Hematopoietic multipotent progenitor cell treated with erythropoietin and hydrocortisone succinate and interleukin-3 and kit ligand, for 6 days (in vitro differentiated cells): Measurements from ENCODE around the gene GPSM1.
A peak's percentile ranks its signal among the peaks of the same experiment; 100 is the strongest.
"Not testable (repeated sequence)": the region's sequence is repeated elsewhere in the genome, so short reads cannot be mapped to it uniquely, and the experiment has no call there.

ENCODE experiments used
- DNase-seq: peaks from one replicate; pipeline ENCODE4 v3.0.0-alpha.2; 2015

Gene GPSM1

GRCh38 chr9:136319244-136319643, 8.1 kb upstream of the GPSM1 start:
- not testable (repeated sequence) for DNase-seq

- not testable (repeated sequence) for DNase-seq
Measured at GRCh38 chr9:136319955-136320354, 7.4 kb upstream of the GPSM1 start.

- not testable (repeated sequence) for DNase-seq
Measured at GRCh38 chr9:136320972-136321371, 6.4 kb upstream of the GPSM1 start.

- DNase-seq = no peak
Measured at GRCh38 chr9:136321561-136321960, 5.8 kb upstream of the GPSM1 start.

GRCh38 chr9:136322756-136323330, 4.5 kb upstream of the GPSM1 start:
- DNase-seq = no peak

GRCh38 chr9:136323371-136323789, 4.0 kb upstream of the GPSM1 start:
- no peak for DNase-seq

GRCh38 chr9:136324501-136325300, 2.6 kb upstream of the GPSM1 start:
- DNase-seq = no peak

- no peak for DNase-seq
Measured at GRCh38 chr9:136325358-136325757, 2.0 kb upstream of the GPSM1 start.

- no peak for DNase-seq
Measured at GRCh38 chr9:136326061-136326760, 1.1 kb upstream of the GPSM1 start.

- DNase-seq = no peak
Measured at GRCh38 chr9:136326761-136327303, 507 bp upstream of the GPSM1 start.

- no peak for DNase-seq
Measured at GRCh38 chr9:136328011-136328621, 777 bp downstream of the GPSM1 start.

GRCh38 chr9:136328622-136329041, 1.3 kb downstream of the GPSM1 start:
- DNase-seq = peak; percentile 36

- no peak for DNase-seq
Measured at GRCh38 chr9:136329211-136329627, 1.9 kb downstream of the GPSM1 start.

- DNase-seq = no peak
Measured at GRCh38 chr9:136329636-136330405, 2.5 kb downstream of the GPSM1 start.

GRCh38 chr9:136330406-136330990, 3.2 kb downstream of the GPSM1 start:
- DNase-seq = no peak

GRCh38 chr9:136331030-136331429, 3.7 kb downstream of the GPSM1 start:
- no peak for DNase-seq

GRCh38 chr9:136331556-136332481, 4.5 kb downstream of the GPSM1 start:
- no peak for DNase-seq

GRCh38 chr9:136332482-136332983, 5.2 kb downstream of the GPSM1 start:
- DNase-seq = no peak

- DNase-seq = no peak
Measured at GRCh38 chr9:136333045-136333444, 5.7 kb downstream of the GPSM1 start.

- DNase-seq = no peak
Measured at GRCh38 chr9:136333486-136333885, 6.1 kb downstream of the GPSM1 start.

GRCh38 chr9:136334541-136334940, 7.2 kb downstream of the GPSM1 start:
- DNase-seq = no peak
